HG03064 (cell line): ENCODE results near the gene ATXN7L3.

ENCODE experiments used
- ATAC-seq: cut with Tn5 transposase; IDR thresholded peaks from one replicate; pipeline ENCODE4 v1.9.1; 2021; ENCODE audit warnings: low read depth; ENCODE audit not compliant: unreplicated experiment

The ATXN7L3 gene

DNA sequence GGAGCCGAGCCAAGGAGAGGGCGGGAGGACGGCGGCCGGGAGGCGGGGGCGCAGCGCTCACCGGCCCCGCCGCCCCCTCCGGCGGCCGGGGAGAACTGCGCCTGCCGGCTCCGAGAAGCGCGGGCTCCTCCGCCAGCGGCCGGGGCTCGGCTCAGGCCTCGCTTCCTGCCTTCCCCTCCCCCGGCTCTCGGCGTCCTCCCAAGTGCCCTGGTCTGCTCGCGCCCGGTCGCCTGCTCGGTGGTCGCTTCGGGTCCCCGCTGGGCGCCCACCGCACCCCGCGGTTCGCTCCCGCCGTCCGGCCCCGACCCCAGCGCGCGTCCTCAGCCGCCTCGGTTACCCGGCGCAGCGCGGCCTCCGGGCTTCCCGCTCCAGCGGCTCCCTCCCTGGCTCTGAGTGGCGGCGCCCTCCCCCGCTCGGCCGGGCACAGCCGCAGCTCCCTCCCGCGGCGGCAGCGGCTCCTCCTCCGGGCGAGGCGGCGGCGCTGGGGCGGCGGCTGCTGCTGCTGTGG is 19.5 kb upstream of the ATXN7L3 start:
- peak; percentile 37 for ATAC-seq

DNA sequence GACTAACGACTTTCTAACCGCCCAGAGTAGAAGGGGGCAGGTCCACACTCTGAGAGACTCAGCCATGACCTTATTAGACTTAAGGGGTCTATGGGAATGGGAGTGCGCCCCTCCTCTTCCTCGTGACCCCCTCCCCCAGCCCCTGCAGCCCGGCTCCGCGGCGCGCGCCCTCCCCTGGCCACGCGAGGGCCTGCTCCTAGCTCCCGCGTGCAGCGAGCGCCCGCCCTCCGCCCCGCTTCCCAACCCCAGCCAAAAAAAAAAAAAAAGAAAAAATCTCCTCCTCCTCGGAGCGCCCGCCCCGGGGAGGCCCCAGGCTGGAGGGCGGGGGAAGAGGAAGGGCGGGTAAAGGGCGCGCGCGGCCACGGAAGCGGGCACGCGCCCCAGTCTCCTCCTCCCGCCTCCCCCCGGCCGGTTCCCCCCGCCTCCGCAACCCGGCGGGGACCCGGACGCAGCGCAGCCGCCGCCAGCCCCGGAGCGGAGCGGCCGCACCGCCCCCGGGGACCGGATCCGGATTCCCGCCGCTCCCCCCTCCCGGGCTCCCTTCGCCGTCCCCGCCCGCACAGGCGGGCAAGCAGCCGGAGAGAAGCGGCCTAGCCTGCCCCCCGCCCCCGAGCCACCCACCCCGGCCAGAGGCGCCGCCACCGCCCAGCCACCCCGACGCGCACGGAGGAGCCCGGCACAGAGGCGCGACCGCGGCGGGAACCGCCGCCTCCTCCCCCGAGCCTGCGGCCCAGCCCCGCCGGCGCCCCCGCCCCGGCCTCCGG is 18.8 kb upstream of the ATXN7L3 start:
- ATAC-seq, result peak; percentile 17

DNA sequence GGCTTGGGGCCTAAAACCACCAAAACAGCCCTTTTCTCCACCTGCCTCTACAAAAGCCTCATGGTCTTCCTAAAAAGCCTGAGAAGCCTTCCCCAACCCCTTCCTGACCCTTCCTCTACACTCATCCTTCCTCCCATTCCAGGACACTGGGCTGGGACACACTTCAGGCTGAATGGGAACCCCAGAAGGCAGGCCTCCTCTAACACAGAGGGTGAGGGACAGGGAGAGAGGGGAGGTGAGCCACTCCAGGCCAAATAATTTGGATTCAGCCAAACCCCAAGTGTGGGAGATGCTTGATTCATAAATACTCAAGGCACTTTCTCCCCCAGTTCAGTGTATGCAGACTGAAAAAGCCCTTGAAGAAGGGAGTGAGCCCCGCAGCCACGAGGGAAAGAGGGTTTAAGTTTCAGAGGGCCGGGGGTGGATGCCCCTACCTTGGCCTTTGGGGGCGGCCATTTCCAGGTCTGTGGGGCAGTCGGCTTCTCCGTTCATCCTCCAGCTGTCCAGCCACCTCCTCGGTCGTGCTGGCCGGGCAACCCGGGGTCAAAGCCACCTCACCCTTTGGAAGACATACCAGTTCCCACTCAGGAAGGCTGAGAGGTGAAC is 18.2 kb upstream of the ATXN7L3 start:
- no peak for ATAC-seq

DNA sequence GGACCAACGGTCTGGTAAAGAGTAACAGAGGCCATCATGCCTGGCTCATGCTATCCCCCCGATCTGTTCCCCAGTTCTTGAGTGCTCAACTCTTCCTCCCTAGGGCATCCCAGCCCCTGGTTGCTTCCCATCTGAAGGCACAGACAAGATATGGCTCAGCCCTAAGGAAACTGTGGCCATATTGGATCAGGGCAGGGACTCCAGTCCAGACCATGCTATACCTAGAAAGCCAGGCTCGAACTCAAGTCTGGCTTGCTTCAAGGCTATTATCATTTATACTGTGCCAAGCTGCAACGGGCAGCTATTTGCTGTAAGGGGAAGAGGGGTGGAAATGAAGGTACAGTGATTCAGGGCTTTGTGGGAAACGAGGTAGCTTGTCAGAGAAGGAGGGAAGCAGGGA is 17.0 kb upstream of the ATXN7L3 start:
- ATAC-seq, result no peak

DNA sequence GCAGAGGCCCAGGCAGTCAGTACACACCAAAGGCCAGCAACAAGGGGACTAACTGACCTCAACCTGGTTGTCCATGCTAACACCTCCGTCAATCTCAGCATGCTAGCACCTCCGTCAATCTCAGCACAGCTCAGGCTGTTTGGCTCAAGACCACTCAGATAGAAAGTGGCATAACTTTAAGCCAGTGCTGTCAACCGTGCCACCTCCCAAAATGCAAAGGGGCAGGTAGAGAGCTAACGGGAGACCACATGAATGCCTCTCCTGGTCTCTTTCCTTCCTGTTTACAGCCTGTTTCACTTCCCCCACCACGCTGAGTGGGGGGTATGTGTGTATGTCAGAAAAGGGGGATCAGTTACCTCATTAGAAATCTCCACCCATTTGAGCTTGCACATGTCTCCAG is 16.5 kb upstream of the ATXN7L3 start:
- ATAC-seq, result no peak

DNA sequence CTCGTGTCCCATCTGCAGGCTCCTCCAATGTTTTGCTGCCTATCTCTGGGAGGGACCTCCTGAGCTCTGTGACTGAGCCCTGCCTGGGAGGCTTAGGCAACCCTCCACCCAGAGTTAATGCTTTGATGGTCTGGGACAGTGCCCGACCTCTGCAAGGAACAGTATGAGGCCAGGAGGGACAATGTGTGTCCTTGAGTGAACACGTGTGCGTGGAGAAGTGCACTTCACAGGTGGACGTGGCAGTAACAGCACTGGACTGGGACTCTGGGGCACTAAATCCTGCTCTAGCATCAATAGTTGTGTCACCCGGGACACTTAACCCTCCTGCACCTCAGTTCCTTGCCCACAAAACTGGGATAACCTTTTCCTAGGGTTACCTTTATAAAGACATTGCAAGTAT is 15.2 kb upstream of the ATXN7L3 start:
- ATAC-seq, result no peak

DNA sequence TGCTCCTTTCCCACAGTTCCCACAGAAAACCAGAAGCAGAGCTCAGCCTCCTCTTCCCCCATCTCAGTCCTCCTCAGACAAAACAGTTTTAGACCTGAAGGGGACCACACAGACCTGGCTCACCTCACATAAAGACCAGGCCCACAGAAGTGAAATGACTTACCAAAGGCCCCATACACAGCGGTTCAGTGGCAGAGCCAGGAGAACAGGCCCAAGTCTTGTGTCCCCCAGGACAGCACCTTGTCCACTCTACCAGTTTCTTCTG is 14.5 kb upstream of the ATXN7L3 start:
- ATAC-seq, result no peak

DNA sequence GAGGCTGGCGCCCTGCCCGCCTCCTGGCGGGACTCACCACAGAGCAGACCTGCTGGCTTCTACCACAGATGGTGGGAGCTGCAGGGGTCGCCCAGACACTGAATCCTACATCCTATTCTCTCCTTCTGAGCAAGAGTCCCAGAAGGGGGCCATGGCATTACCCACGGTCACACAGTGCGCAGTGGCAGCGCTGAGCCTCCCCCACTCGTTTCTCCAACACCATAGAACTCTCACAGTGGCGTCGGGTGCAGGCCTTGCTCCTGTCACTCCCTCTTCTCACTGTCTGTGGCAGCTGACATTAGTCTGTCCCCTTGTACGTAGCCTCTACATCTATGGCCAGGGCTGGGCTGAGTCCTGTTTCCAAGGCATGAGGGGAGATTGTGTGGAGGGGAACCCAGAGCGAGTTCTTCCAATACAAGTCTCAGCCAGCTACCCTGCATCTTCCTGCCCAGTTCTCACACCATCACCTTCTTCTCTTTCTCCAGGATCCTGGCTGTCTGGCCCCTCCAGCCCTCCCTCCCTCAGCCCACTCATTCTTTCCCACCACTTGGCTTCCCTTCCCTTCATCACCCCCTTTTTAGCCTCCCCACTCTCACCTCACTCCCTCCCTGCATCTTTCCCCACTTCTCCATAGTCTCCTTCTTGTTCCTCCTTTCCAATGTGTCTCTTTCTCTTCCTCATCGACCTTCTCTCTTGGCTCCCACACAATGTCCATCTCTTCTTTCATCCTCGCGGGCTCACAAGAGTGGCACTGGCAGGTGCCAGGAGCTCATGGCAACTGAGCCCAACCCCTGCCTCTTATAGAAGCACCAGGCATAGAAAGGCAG is 13.9 kb upstream of the ATXN7L3 start:
- no peak for ATAC-seq

DNA sequence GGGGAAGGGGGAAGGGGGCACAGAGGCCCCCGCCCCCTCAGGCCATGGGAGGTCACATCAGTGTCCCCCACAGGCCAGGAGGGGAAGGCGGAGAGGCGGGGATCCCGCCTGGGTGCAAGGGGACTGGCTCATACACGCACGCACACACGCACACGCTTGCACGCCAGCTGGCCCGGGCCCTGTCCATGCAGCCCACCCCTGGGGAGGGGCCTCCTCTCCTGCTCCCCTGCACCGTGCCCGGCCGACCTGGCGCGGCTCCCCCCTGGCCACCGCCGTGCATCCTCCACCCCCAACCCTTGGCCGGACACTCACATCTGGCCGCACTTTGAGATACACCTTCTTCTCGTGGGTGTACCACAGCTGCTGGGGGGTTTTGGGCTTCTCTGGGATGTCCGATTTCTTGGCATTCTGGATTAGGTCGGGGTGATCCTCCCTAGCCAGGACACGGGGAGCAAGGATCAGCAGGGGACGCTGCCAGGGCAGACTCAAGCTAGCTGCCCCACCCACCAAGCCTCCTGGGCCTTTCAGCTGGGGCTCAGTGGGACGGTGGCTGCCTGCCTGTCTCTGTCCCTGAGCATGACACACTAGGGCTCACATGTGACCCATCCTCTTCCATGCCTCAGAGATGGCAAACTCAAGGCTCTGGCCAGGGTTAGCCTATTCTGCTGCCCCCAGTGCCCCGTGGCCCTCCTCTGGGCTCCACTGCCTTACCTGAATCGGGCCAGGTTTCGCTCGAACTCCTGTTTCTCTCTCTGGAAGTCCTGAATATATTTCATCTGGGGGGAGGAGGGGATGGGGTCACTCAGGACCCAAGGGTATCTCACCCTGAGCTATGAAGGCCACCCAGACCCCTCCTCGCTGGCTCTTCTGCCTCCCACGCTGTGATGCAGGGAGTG is 13.1 kb upstream of the ATXN7L3 start:
- no peak for ATAC-seq

DNA sequence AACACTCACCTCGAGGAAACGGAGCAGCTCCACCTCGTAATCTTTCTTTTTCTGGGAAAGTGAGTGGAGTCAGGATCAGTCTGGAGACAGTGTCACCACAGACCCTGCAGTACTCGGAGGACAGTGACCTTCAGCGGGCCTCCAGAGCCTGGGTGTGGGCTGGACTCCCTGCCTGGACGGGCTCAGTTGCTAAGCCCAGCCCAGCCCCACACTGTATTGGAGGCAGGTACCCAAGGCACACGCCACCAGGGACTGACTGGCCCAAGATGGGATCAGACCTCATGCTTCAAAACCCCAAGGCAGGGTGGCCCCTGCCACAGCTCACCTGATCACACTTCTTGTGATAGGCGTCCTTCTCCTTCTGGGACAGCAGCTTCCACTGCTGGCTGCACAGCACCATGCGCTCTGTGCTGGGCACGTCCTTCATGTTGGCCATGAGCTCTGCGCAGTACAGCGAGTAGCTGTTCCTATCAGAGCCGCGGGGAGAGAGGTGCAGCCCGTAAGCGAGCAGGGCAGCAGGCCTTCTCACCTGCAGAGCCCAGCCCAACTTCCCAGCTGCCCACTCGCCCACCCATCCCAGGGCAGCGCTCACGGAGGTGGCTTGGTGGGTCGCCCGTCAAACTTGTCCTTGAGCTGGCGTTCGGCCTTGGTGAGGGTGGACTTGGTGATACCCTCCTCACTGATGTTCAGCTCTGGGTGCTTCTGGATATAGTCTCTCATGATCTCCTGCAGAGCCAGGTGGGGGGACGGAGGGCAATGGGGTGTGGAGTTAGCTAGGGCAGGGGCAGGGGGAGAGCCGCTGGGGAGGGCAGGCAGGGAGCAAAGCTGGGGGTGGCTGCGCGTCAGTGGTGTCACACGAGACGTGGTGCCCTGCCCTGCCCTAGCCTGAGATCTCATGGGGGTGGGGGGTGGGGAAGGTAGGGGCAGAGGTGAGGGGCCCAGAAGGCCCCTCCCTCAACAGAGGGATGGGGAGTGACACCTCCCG is 11.9 kb upstream of the ATXN7L3 start:
- no peak for ATAC-seq

DNA sequence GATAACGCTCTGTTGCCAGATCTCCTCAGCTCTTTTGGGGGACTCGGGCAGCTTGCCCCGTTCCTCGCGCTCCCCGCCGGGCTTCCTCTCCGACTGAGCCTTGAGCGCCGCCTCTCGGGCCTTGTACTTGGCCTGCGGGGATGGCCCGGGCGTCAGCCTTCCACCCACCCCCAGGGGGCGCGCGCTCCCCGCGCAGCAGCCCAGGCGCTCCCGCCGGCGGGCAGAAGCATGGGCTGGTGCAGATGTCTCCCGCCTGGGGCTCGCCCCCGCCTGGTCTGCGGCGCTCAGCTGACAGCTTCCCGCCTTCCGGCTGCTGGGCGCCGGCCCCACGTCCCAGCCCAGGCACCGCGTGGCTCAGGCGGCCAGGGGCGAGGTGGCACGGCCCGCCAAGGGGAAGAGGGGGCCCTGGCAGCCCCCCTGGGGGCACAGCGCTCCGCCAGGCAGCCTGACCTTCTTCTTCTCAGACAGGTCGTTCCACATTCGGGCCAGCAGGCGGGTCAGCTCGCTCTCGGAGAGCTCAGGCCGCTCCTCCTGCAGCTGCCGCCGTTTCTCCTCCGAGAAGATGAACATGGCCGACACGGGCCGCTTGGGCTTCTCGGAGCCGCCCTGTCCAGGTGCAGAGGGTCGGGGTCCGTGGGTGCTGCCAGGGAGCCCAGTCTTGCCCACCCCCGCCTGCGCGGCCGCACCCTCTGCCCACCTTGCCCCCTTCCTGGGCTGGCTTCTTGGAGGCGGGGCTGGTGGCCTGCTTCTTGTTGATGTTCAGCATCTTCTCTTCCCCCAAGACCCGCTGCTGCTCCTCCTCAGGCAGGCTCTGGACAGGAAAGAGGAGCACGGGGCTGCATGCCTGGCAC is 10.9 kb upstream of the ATXN7L3 start:
- ATAC-seq, result no peak

DNA sequence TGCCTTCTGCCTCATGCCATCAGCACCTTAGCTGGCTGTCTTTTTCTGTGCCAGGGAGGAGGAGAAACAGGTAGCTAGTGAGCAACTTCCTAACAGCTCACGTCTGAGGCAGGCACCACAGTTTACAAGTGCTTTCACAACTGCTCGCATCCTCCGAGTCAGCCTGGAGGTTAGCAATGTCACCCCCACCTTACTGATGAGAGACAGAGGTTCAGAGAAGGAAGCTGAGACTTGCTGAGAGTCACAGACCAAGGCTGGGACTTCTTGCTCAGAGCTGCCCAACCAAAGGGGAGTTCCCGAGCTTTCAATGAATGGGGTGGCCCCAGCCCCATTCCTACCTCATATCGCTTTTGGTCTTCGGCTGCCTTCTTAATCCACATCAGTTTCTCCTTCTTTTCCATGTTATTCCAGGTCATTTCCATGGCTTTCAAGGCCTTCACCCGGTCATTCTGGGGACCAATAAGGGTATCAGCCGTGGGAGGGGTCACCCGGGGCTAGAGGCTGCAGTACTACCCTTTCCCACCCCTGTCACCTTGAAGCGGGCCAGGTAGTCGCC is 10.2 kb upstream of the ATXN7L3 start:
- no peak for ATAC-seq

DNA sequence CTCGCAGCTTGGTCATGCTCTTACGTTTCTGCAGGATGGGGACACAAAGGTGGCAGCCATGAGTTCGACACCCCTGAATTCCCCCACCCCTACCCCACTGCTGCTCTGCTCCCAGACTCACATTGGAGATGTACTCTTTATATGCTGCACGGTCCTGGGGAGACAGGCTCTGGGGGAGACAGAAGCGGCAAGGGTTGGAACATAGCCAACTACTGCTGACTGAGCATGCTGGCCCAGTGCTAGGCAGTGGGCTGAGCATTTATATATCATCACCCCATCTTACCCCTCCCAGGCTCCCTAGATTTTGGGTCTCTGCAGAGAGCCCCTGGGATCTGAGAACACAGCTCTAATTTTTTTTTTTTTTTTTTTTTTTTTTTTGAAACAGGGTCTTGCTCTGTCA is 8.1 kb upstream of the ATXN7L3 start:
- ATAC-seq, result no peak

DNA sequence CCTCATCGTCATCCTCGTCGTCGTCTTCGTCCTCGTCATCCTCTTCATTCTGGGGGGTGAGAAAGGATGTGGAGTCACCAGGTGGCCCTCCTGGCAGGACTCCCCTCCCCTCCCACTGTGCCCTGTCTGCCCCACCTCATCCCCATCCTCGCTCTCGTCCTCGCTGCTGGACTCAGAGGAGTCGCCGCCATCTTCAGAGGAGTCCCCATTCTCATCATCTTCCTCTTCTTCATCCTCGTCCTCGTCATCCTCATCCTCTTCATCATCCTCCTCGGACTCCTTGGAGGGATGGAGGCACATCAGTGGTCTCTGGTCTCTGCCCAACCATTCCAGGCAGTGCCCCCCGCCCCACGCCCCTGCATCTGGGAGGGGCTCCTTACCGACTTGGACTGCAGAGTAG is 7.6 kb upstream of the ATXN7L3 start:
- no peak for ATAC-seq

DNA sequence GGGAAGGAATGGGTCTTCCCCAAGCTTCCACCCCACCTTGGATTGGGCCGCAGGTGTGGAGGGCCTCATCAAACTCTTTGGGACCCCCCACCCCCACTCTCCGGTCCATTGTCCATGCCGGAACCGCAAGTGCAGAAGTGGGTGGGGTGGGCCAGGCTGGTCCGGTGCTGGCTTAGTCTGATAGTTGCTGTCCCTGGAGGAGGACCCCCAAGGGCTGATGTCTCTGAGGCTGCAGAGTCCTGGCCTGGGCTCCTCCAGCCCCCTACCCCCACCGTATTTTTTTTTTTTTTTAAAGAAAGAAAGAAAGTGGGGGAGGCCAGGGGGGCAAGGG is 7.1 kb upstream of the ATXN7L3 start:
- no peak for ATAC-seq

DNA sequence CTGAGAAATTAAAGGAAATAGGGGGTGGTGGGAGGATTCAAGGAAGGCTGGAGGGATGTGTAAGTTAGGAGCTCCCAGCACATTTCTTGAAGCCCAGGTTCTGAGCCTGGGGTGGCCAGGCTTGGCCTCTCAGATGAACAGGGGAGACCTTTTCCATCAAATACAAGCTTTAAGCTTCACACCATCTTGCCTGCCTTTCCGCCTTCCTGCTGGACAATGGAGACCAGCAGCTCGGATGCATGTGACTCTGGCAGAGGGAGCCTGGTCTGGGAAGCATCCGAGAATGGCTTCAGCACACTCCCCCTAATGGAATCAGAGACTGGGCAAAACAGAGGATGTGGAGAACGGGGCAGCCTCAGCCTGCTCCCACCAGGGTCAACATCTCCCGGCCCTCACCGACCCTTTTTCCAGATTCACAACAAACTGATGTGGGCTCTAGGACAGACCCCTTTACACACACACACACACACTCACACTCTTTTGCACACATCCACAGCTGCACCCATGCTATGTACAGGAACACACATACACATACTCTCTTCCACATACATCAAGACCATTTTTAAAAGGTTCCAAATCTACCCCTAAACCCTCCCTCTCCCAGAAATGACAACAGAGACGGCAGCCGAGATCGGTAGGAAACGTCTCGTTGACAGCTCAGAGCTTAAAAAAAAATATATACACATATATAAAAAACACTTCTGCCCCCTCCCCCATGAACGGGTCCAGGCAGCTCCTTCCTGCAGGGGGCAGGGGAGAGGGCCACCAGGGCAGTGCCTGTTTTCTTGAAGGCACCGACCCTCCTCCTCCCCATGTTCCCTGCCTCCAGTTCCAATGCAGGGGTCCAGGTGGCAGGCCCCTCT is 6.5 kb upstream of the ATXN7L3 start:
- ATAC-seq, result no peak

DNA sequence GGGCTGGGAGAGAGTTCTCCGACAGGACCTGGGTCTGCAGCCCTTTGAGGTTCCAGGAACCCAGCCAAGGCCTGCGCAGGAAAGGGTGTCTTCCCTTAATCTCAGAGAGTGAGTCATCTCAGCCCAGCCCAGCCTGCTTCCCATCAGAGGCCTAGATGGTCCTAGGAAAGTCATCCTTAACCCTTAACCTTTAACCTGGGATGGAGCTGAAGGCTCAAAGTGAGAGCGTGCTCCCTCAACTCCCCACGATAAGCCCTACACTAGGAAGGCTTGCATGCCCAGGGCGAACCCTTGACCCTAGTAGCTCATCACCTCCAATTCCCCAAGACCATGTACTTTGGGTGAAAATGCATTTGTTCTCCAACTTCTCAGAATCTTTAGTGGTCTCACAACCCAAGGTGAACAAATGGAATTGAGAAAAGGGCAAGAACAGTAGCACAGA is 4.8 kb upstream of the ATXN7L3 start:
- ATAC-seq, result no peak
